Esophagus squamous epithelium (tissue), 5 donors: ENCODE results near the gene POC1A. TPM values are rescaled to one million over a fixed set of nuclear protein-coding genes. Genes with fewer than 3 reads are reported as not detected.

Experiments
- DNase-seq: peaks from one replicate; lab custom pipeline; 2025; lab: John Stamatoyannopoulos, UW
- H3K27ac ChIP-seq, 4 donors: fragments of 200-600 bp; sonication (generic); one replicate each; pipeline ENCODE4 v1.5.1; 2016 to 2019; ENCODE audit warnings: mild to moderate bottlenecking in 1 of 4
- H3K27me3 ChIP-seq, 4 donors: fragments of 200-600 bp; sonication (generic); 1 replicate in 3 of 4; 2 replicates in 1 of 4; pipeline versions ENCODE4 v1.5.1 to v1.6.0; 2017 to 2021; ENCODE audit warnings: antibody characterized with exemption in 1 of 4
- H3K36me3 ChIP-seq, 3 donors: fragments of 200-600 bp; sonication (generic); one replicate each; pipeline ENCODE4 v1.5.1; 2016 to 2019
- H3K4me1 ChIP-seq, 3 donors: fragments of 200-600 bp; sonication (generic); one replicate each; pipeline ENCODE4 v1.5.1; 2017 to 2019
- H3K4me3 ChIP-seq, 4 donors: fragments of 200-600 bp; sonication (generic); 1 replicate in 3 of 4; 2 replicates in 1 of 4; pipeline ENCODE4 v1.5.1; 2016 to 2019; ENCODE audit warnings: mild to moderate bottlenecking in 2 of 4, moderate library complexity in 1 of 4
- H3K9me3 ChIP-seq, 3 donors: fragments of 200-600 bp; sonication (generic); one replicate each; pipeline ENCODE4 v1.5.1; 2016 to 2019
- CTCF ChIP-seq, 6 experiments: fragments of 450-650 bp in 4 of 6; fragments of 200-600 bp in 2 of 6; sonication (generic) in 2 of 6; IDR thresholded peaks; one replicate each; pipeline ENCODE4 v1.5.1; 2016 to 2019; ENCODE audit warnings: antibody characterized with exemption in 6 of 6, mild to moderate bottlenecking in 4 of 6, moderate library complexity in 4 of 6
- POLR2A ChIP-seq, 4 donors: fragments of 450-650 bp; IDR thresholded peaks; one replicate each; pipeline ENCODE4 v1.6.1; 2017; ENCODE audit warnings: antibody characterized with exemption in 4 of 4, mild to moderate bottlenecking in 4 of 4, moderate library complexity in 3 of 4
- WGBS, 2 donors: methylation state at CpG; one replicate each; pipeline ENCODE4 v1.1.5; 2018; 5-methylcytosine and 5-hydroxymethylcytosine counted together
- intact Hi-C: fragments of 100-400 bp; cut with DNase I; formaldehyde crosslinking; loops from one replicate; pipeline ENCODE4 v1.15.0; 2022
- total RNA-seq, 4 donors: library from RNA; depleted of rRNA; stranded (reverse); fragments of >200 nt; gene quantifications; one replicate each; pipeline ENCODE4 v1.1.0, GENCODE V29; 2016
- donor health status: DM: yes; HTN: yes; CAD: no.

The POC1A gene
- total RNA-seq, 4 donors from 2014 or later = 2.7 to 10.3 (median 4.8) TPM

- no peak for TF ChIP-seq CTCF (IDR thresholded peaks at IDR 0.05)
- TF ChIP-seq POLR2A (IDR thresholded peaks at IDR 0.05) = no peak
- Histone ChIP-seq H3K4me1 (peaks cover 0 to 16% (median 6%) of the 10 kb centered on the region in 3 donors), H3K27me3 (no peaks in the 10 kb centered on the region), H3K27ac (no peak overlapping the region), H3K36me3 (no peaks in the 10 kb centered on the region), H3K9me3 (no peaks in the 10 kb centered on the region), H3K4me3 (no peak overlapping the region)
- DNase-seq = no peak
- 89 to 90% methylated on average over 3 to 6 of the region's 8 CpGs for WGBS, 2 donors
- intact Hi-C loops = no loop called here
These were observed 71.3 kb downstream of the POC1A start for GRCh38 chr3:52082951-52083350.

- Histone ChIP-seq H3K4me1 (no peaks in the 10 kb centered on the region), H3K9me3 (no peaks in the 10 kb centered on the region), H3K36me3 (no peaks in the 10 kb centered on the region), H3K27ac (no peak overlapping the region), H3K27me3 (no peaks in the 10 kb centered on the region), H3K4me3 (no peak overlapping the region)
- no peak for TF ChIP-seq CTCF (IDR thresholded peaks at IDR 0.05)
- TF ChIP-seq POLR2A (IDR thresholded peaks at IDR 0.05) = no peak
- DNase-seq = no peak
- intact Hi-C loops = no loop called here
- 88 to 89% methylated on average over 11 to 20 of the region's 21 CpGs for WGBS, 2 donors
These were observed 73.1 kb downstream of the POC1A start for GRCh38 chr3:52080830-52081719.

GRCh38 chr3:52079958-52080357, 74.3 kb downstream of the POC1A start:
- Histone ChIP-seq H3K9me3 (no peaks in the 10 kb centered on the region), H3K4me1 (no peaks in the 10 kb centered on the region), H3K27ac (no peak overlapping the region), H3K36me3 (no peaks in the 10 kb centered on the region), H3K27me3 (no peaks in the 10 kb centered on the region), H3K4me3 (no peak overlapping the region)
- TF ChIP-seq CTCF (IDR thresholded peaks at IDR 0.05) (no peak), POLR2A (IDR thresholded peaks at IDR 0.05) (no peak)
- intact Hi-C loops = no loop called here
- DNase-seq = no peak
- WGBS, 2 donors = 88% methylated on average over 5 of the region's 5 CpGs; no CpG with 5 or more reads in 1 of the 2 donors

DNA sequence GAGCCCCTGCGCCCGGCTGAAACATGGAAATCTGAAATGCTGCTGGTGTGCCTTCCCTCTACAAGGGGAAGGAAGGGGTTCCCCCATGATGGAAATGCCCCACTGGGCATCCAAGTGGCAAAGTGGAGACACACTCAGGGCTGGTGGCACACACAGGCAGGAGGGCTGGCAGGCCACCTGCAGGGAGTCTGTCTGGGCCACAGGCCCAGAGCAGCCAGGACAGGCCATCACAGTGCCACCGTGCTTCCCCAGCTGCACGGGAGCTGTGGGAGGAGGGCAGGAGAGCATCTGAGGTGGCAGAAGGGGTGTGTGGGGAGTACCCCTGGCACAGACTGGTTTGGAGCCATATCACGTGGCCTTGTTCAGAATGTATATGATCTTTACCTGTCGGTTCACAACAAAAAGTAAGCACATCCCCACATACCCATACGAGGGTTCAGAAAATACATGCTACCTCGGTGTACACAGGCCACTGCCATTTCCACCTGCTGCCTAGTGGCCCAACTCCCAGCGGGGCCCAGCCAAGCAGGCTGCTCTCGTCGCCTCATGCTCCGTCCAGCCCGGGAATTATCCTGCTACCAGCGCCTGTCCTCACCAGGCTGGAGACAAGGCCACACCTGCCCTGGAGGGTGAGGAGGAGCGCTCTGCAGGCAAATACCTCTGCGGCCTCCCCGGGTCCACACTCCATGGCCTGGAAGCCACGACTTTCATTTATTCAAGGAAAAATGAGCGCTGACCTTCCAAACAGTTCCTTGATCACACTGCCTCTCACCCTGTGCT, 75.3 kb downstream of the POC1A start:
- no peak for DNase-seq
- no peak overlapping the region for H3K27ac ChIP-seq
- H3K4me3 ChIP-seq = no peak overlapping the region
- intact Hi-C loops = no loop called here
- 93 to 99% methylated on average over 11 to 15 of the region's 19 CpGs for WGBS, 2 donors
- H3K27me3 ChIP-seq = no peaks in the 10 kb centered on the region
- no peaks in the 10 kb centered on the region for H3K36me3 ChIP-seq
- no peaks in the 10 kb centered on the region for H3K9me3 ChIP-seq
- no peaks in the 10 kb centered on the region for H3K4me1 ChIP-seq
- no peak for TF ChIP-seq CTCF (IDR thresholded peaks at IDR 0.05)
- TF ChIP-seq POLR2A (IDR thresholded peaks at IDR 0.05) = no peak

GRCh38 chr3:52077925-52078324, 76.3 kb downstream of the POC1A start:
- no peak overlapping the region for H3K27ac ChIP-seq
- intact Hi-C loops = no loop called here
- H3K9me3 ChIP-seq = no peaks in the 10 kb centered on the region
- TF ChIP-seq POLR2A (IDR thresholded peaks at IDR 0.05) (no peak), CTCF (IDR thresholded peaks at IDR 0.05) (no peak)
- H3K27me3 ChIP-seq = no peaks in the 10 kb centered on the region
- no peak overlapping the region for H3K4me3 ChIP-seq
- no peaks in the 10 kb centered on the region for H3K36me3 ChIP-seq
- no peak for DNase-seq
- no peaks in the 10 kb centered on the region for H3K4me1 ChIP-seq
- 38 to 51% methylated on average over 3 of the region's 3 CpGs for WGBS, 2 donors
